Prostate gland (tissue), 2 donors: ENCODE data around the gene TM7SF2. TPM values are rescaled to one million over a fixed set of nuclear protein-coding genes. Genes with fewer than 3 reads are reported as not detected.
A peak's percentile ranks its signal among the peaks of the same experiment; 100 is the strongest.

Source experiments
- DNase-seq: peaks from one replicate; pipeline ENCODE4 v3.0.0-alpha.2; 2019; ENCODE audit warnings: low spot score
- H3K27ac ChIP-seq, 2 donors: fragments of 200-600 bp; sonication (generic); 2 replicates each; pipeline ENCODE4 v1.5.1; 2017 to 2019
- H3K27me3 ChIP-seq: fragments of 200-600 bp; sonication (generic); replicated peaks from 2 replicates; pipeline ENCODE4 v1.5.1; 2019; ENCODE audit not compliant: insufficient read depth
- H3K36me3 ChIP-seq, 2 donors: fragments of 200-600 bp; sonication (generic); 1 replicate in 1 of 2; 2 replicates in 1 of 2; pipeline versions ENCODE4 v1.5.1 to v1.8.1; 2017 to 2019
- H3K4me1 ChIP-seq: fragments of 200-600 bp; sonication (generic); replicated peaks from 2 replicates; pipeline ENCODE4 v1.5.1; 2019
- H3K4me3 ChIP-seq, 2 donors: fragments of 200-600 bp; sonication (generic); 2 replicates each; pipeline ENCODE4 v1.5.1; 2017 to 2019
- H3K9me3 ChIP-seq: fragments of 200-600 bp; sonication (generic); 2 replicates; pipeline ENCODE4 v1.5.1; 2017
- CTCF ChIP-seq, 4 experiments: fragments of 200-600 bp in 2 of 4; fragments of 450-650 bp in 2 of 4; sonication (generic) in 2 of 4; IDR thresholded peaks; 1 replicate in 3 of 4; 2 replicates in 1 of 4; pipeline ENCODE4 v1.5.1; 2016 to 2019; ENCODE audit warnings: antibody characterized with exemption in 4 of 4, mild to moderate bottlenecking in 2 of 4, moderate library complexity in 2 of 4
- POLR2A ChIP-seq: fragments of 450-650 bp; IDR thresholded peaks from one replicate; pipeline ENCODE4 v1.6.1; 2016; ENCODE audit warnings: antibody characterized with exemption, mild to moderate bottlenecking
- POLR2AphosphoS5 ChIP-seq: sonication (generic); formaldehyde crosslinking; IDR thresholded peaks from one replicate; pipeline ENCODE4 v1.6.1; 2017; ENCODE audit warnings: antibody characterized with exemption
- WGBS: methylation state at CpG from one replicate; pipeline ENCODE4 v1.1.5; 2018; 5-methylcytosine and 5-hydroxymethylcytosine counted together
- intact Hi-C: fragments of 100-400 bp; cut with DNase I; formaldehyde crosslinking; loops from one replicate; pipeline ENCODE4 v1.14.2; 2022
- total RNA-seq, 2 donors: library from RNA; depleted of rRNA; stranded (reverse); fragments of >200 nt; gene quantifications; one replicate each; pipeline ENCODE4 v1.1.0, GENCODE V29; 2016

TM7SF2 gene
- total RNA-seq, 2 donors from 2014 or later, result 73.9 to 185 TPM

GRCh38 chr11:65083834-65084597 lies 27.7 kb upstream of the TM7SF2 start, which contains the start of the genes CDCA5 and ZFPL1:
TSS of gene CDCA5 (minus strand) at chr11:65084040. CDS start at chr11:65083978, 62 bp downstream.
TSS of gene ZFPL1 (plus strand) at chr11:65084222. CDS start at chr11:65084699, 477 bp downstream.
- H3K36me3 ChIP-seq, result peaks cover 0 to 5% of the 10 kb centered on the region in 2 donors
- WGBS, result under 1% methylated on average over 60 of the region's 79 CpGs
- DNase-seq, result peak; percentile 93
- intact Hi-C loops, result loop anchor here (5.0 kb wide), 2 partner anchors 33 to 42 kb away; partner anchors contain the start of genes SAC3D1 and ZNHIT2
- H3K4me1 ChIP-seq, result peaks cover 5% of the 10 kb centered on the region
- peak; percentile 100 for TF ChIP-seq POLR2AphosphoS5
- TF ChIP-seq CTCF (IDR thresholded peaks at IDR 0.05), result peak in 2 of 4 experiments; percentile 29 to 30
- TF ChIP-seq POLR2A, result peak; percentile 57
- H3K27me3 ChIP-seq, result no peaks in the 10 kb centered on the region
- H3K4me3 ChIP-seq, result peak within 1 kb of the TSS; percentile 77 to 78
- no peaks in the 10 kb centered on the region for H3K9me3 ChIP-seq
- peak within 1 kb of the TSS; percentile 91 to 94 for H3K27ac ChIP-seq

- intact Hi-C loops, result loop anchor here (5.0 kb wide), 2 partner anchors 33 to 42 kb away; partner anchors contain the start of genes SAC3D1 and ZNHIT2
- H3K36me3 ChIP-seq, result peaks cover 0 to 5% of the 10 kb centered on the region in 2 donors
Observed at GRCh38 chr11:65084598-65085375, 26.9 kb upstream of the TM7SF2 start.

GRCh38 chr11:65085446-65085845 lies 26.2 kb upstream of the TM7SF2 start:
- Histone ChIP-seq H3K36me3 (peaks cover 0 to 5% of the 10 kb centered on the region in 2 donors), H3K27ac (no peak overlapping the region), H3K4me3 (no peak overlapping the region), H3K9me3 (no peaks in the 10 kb centered on the region), H3K27me3 (no peaks in the 10 kb centered on the region), H3K4me1 (peaks cover 5% of the 10 kb centered on the region)
- no peak for DNase-seq
- 92% methylated on average over 4 of the region's 4 CpGs for WGBS
- intact Hi-C loops, result no loop called here
- TF ChIP-seq CTCF (IDR thresholded peaks at IDR 0.05) (no peak), POLR2AphosphoS5 (no peak), POLR2A (no peak)

More at GRCh38 chr11:65084598-65085375, 26.9 kb upstream of the TM7SF2 start:
- no peak for DNase-seq
- Histone ChIP-seq H3K9me3 (no peaks in the 10 kb centered on the region), H3K27me3 (no peaks in the 10 kb centered on the region), H3K4me1 (peaks cover 5% of the 10 kb centered on the region), H3K27ac (peak overlapping the region; percentile 91 to 94), H3K4me3 (peak overlapping the region; percentile 77 to 78)
- no peak for TF ChIP-seq POLR2A
- no peak for TF ChIP-seq POLR2AphosphoS5
- no peak for TF ChIP-seq CTCF (IDR thresholded peaks at IDR 0.05)
- WGBS, result 35% methylated on average over 23 of the region's 23 CpGs

GRCh38 chr11:65086809-65087208 lies 24.9 kb upstream of the TM7SF2 start:
- 92% methylated on average over 9 of the region's 9 CpGs for WGBS
- TF ChIP-seq CTCF (IDR thresholded peaks at IDR 0.05), result no peak
- no peak for TF ChIP-seq POLR2A
- TF ChIP-seq POLR2AphosphoS5, result no peak
- intact Hi-C loops, result no loop called here

More at GRCh38 chr11:65086809-65087208, 24.9 kb upstream of the TM7SF2 start:
- peaks cover 5% of the 10 kb centered on the region for H3K4me1 ChIP-seq
- no peak overlapping the region for H3K4me3 ChIP-seq
- no peak overlapping the region for H3K27ac ChIP-seq
- H3K36me3 ChIP-seq, result peaks cover 0 to 5% of the 10 kb centered on the region in 2 donors
- DNase-seq, result no peak
- no peaks in the 10 kb centered on the region for H3K27me3 ChIP-seq
- no peaks in the 10 kb centered on the region for H3K9me3 ChIP-seq
